ENCODE results near the gene UBTF. TPM values are rescaled to one million over a fixed set of nuclear protein-coding genes. Genes with fewer than 3 reads are reported as not detected.

UBTF gene
- total RNA-seq, 3 donors from 2014 or later (not counting 1 experiment from before 2014, with no cell fraction given): 132 to 169 (median 168) TPM

DNA sequence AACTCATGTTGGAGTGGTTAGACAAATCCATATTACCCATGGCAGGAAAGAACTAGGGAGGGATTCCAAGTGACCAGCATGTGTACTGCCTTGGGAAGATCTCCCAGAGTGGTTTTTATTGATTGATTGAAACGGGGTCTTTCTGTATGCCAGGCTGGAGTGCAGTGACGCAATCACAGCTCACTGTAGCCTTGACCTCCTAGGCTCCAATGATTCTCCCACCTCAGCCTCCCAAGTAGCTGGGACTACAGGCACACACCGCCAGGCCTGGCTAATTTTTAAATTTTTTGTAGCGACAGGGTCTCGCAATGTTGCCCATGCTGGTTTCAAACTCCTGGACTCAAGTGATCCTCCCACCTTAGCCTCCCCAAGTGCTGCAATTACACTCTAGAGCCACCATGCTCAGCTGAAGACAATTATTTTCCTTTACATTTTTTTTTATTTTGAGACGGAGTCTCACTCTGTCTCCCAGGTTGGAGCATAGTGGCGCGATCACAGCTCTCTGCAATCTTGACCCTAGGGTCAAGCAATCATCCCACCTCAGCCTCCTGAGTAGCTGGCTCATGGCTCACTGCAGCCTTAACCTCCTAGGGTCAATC is 35.2 kb downstream of the UBTF start:
- Histone ChIP-seq H3K27me3 (ENCODE audit: control insufficient read depth, insufficient read depth, low read length) (no peaks in the 10 kb centered on the region), H3K9me3 (ENCODE audit: control insufficient read depth, insufficient read depth, low read length) (no peaks in the 10 kb centered on the region), H3K36me3 (ENCODE audit: control insufficient read depth, insufficient read depth, low read length) (peaks cover 7% of the 10 kb centered on the region), H3K4me1 (ENCODE audit: control insufficient read depth, insufficient read depth, low read length) (peaks cover 25% of the 10 kb centered on the region), H3K27ac (ENCODE audit: low read length) (no peak overlapping the region), H3K4me3 (ENCODE audit: low read length) (no peak overlapping the region)
- H3K4me3 Mint-ChIP-seq: no peak overlapping the region
- TF ChIP-seq CTCF (IDR thresholded peaks at IDR 0.05): no peak
- intact Hi-C loops (cut with micrococcal nuclease): no loop called here
- no peaks in the 10 kb centered on the region for H3K36me3 Mint-ChIP-seq
- peaks cover 35 to 44% of the 10 kb centered on the region in 2 donors for H3K4me1 Mint-ChIP-seq
- ATAC-seq: no peak
- H3K9me3 Mint-ChIP-seq: no peaks in the 10 kb centered on the region
- H3K27me3 Mint-ChIP-seq (ENCODE audit: low read depth in 2 of 2): no peaks in the 10 kb centered on the region
- no peak for DNase-seq
- 96% methylated on average over 8 of the region's 8 CpGs for WGBS (ENCODE audit: insufficient coverage)
- H3K27ac Mint-ChIP-seq: no peak overlapping the region

GRCh38 chr17:44183024-44183423 is 36.5 kb downstream of the UBTF start:
- Mint-ChIP-seq H3K27me3 (ENCODE audit: low read depth in 2 of 2) (no peaks in the 10 kb centered on the region), H3K36me3 (no peaks in the 10 kb centered on the region), H3K27ac (no peak overlapping the region), H3K4me3 (no peak overlapping the region), H3K9me3 (no peaks in the 10 kb centered on the region), H3K4me1 (peaks cover 30 to 38% of the 10 kb centered on the region in 2 donors)
- ATAC-seq (no peak), DNase-seq (no peak)
- H3K27me3 ChIP-seq (ENCODE audit: control insufficient read depth, insufficient read depth, low read length): no peaks in the 10 kb centered on the region
- peaks cover 19% of the 10 kb centered on the region for H3K4me1 ChIP-seq (ENCODE audit: control insufficient read depth, insufficient read depth, low read length)
- 100% methylated on average over 1 of the region's 2 CpGs for WGBS (ENCODE audit: insufficient coverage)
- H3K27ac ChIP-seq (ENCODE audit: low read length): no peak overlapping the region
- H3K9me3 ChIP-seq (ENCODE audit: control insufficient read depth, insufficient read depth, low read length): no peaks in the 10 kb centered on the region
- H3K4me3 ChIP-seq (ENCODE audit: low read length): no peak overlapping the region
- TF ChIP-seq CTCF (IDR thresholded peaks at IDR 0.05): no peak
- intact Hi-C loops (cut with micrococcal nuclease): no loop called here
- H3K36me3 ChIP-seq (ENCODE audit: control insufficient read depth, insufficient read depth, low read length): peaks cover 6% of the 10 kb centered on the region

GRCh38 chr17:44178133-44178532 is 41.3 kb downstream of the UBTF start:
- Mint-ChIP-seq H3K4me3 (no peak overlapping the region), H3K27me3 (ENCODE audit: low read depth in 2 of 2) (no peaks in the 10 kb centered on the region), H3K27ac (no peak overlapping the region), H3K36me3 (no peaks in the 10 kb centered on the region), H3K9me3 (no peaks in the 10 kb centered on the region), H3K4me1 (peaks cover 5% of the 10 kb centered on the region in 2 donors)
- TF ChIP-seq CTCF (IDR thresholded peaks at IDR 0.05): no peak
- Histone ChIP-seq H3K4me1 (ENCODE audit: control insufficient read depth, insufficient read depth, low read length) (no peaks in the 10 kb centered on the region), H3K27me3 (ENCODE audit: control insufficient read depth, insufficient read depth, low read length) (no peaks in the 10 kb centered on the region), H3K4me3 (ENCODE audit: low read length) (no peak overlapping the region), H3K36me3 (ENCODE audit: control insufficient read depth, insufficient read depth, low read length) (peaks cover 11% of the 10 kb centered on the region), H3K9me3 (ENCODE audit: control insufficient read depth, insufficient read depth, low read length) (no peaks in the 10 kb centered on the region), H3K27ac (ENCODE audit: low read length) (no peak overlapping the region)
- intact Hi-C loops (cut with micrococcal nuclease): no loop called here
- no peak for ATAC-seq
- no peak for DNase-seq
- 97% methylated on average over 14 of the region's 14 CpGs for WGBS (ENCODE audit: insufficient coverage)

- ATAC-seq (no peak), DNase-seq (no peak)
- no peak overlapping the region for H3K27ac ChIP-seq (ENCODE audit: low read length)
- H3K36me3 Mint-ChIP-seq: no peaks in the 10 kb centered on the region
- no peaks in the 10 kb centered on the region for H3K27me3 Mint-ChIP-seq (ENCODE audit: low read depth in 2 of 2)
- no peak overlapping the region for H3K4me3 ChIP-seq (ENCODE audit: low read length)
- peaks cover 5% of the 10 kb centered on the region in 2 donors for H3K4me1 Mint-ChIP-seq
- intact Hi-C loops (cut with micrococcal nuclease): no loop called here
- TF ChIP-seq CTCF (IDR thresholded peaks at IDR 0.05): no peak
- peaks cover 11% of the 10 kb centered on the region for H3K36me3 ChIP-seq (ENCODE audit: control insufficient read depth, insufficient read depth, low read length)
- no peaks in the 10 kb centered on the region for H3K27me3 ChIP-seq (ENCODE audit: control insufficient read depth, insufficient read depth, low read length)
- WGBS (ENCODE audit: insufficient coverage): 97% methylated on average over 3 of the region's 4 CpGs
- no peaks in the 10 kb centered on the region for H3K4me1 ChIP-seq (ENCODE audit: control insufficient read depth, insufficient read depth, low read length)
- no peak overlapping the region for H3K4me3 Mint-ChIP-seq
- no peaks in the 10 kb centered on the region for H3K9me3 ChIP-seq (ENCODE audit: control insufficient read depth, insufficient read depth, low read length)
- no peaks in the 10 kb centered on the region for H3K9me3 Mint-ChIP-seq
- H3K27ac Mint-ChIP-seq: no peak overlapping the region
Observed at GRCh38 chr17:44177640-44178039, 41.8 kb downstream of the UBTF start.

Measured in natural killer cell (primary cell).